WTC11 (cell line): ENCODE measurements around the gene DYNLT3. TPM values are rescaled to one million over a fixed set of nuclear protein-coding genes. Genes with fewer than 3 reads are reported as not detected.

Source experiments
- ATAC-seq: fragments of 200-7000 bp; cut with Tn5 transposase; 2 replicates; pipeline ENCODE4 v1.10.0; 2021; ENCODE audit warnings: mild to moderate bottlenecking, moderate library complexity
- CTCF ChIA-PET: fragments of 300-600 bp; sonication (Branson Sonifier 250); formaldehyde crosslinking; loops from one replicate; lab custom pipeline; 2021; ENCODE audit warnings: antibody characterized with exemption; lab: Charles Lee
- POLR2A ChIA-PET: fragments of 350-600 bp; sonication (Branson Sonifier 250); formaldehyde crosslinking; loops from one replicate; lab custom pipeline; 2021; ENCODE audit warnings: antibody characterized with exemption; lab: Charles Lee
- DNase-seq: peaks from one replicate; pipeline ENCODE4 v3.0.0; 2021; ENCODE audit warnings: low spot score
- H3K27ac Mint-ChIP-seq: 2 replicates; pipeline ENCODE4 v1.8.0; 2021; ENCODE audit warnings: mixed read lengths
- H3K27me3 Mint-ChIP-seq: 2 replicates; pipeline ENCODE4 v1.8.0; 2021; ENCODE audit warnings: low read depth, mild to moderate bottlenecking, moderate library complexity, mixed read lengths
- H3K36me3 Mint-ChIP-seq: 2 replicates; pipeline ENCODE4 v1.8.0; 2021; ENCODE audit warnings: mixed read lengths
- H3K4me1 Mint-ChIP-seq: 2 replicates; pipeline ENCODE4 v1.8.0; 2022; ENCODE audit warnings: mixed read lengths
- H3K4me3 Mint-ChIP-seq: 2 replicates; pipeline ENCODE4 v1.8.0; 2021; ENCODE audit warnings: mild to moderate bottlenecking, moderate library complexity, mixed read lengths
- H3K9me3 Mint-ChIP-seq: 2 replicates; pipeline ENCODE4 v1.8.0; 2021; ENCODE audit warnings: mixed read lengths
- CDX4 ChIP-seq: fragments of 250-450 bp; sonication (Bioruptor Pico); IDR thresholded peaks from 2 replicates; pipeline ENCODE4 v1.9.0; 2021; ENCODE audit warnings: moderate library complexity, mild to moderate bottlenecking, inconsistent platforms, borderline replicate concordance
- CTCF ChIP-seq: fragments of 200-600 bp; IDR thresholded peaks from 2 replicates; pipeline ENCODE4 v1.8.0; 2022; ENCODE audit warnings: antibody characterized with exemption
- ERG ChIP-seq: fragments of 250-450 bp; sonication (Bioruptor Pico); IDR thresholded peaks from 2 replicates; pipeline ENCODE4 v1.8.0; 2021; ENCODE audit warnings: mild to moderate bottlenecking
- GABPB1 ChIP-seq: sonication (generic); formaldehyde crosslinking; IDR thresholded peaks from 2 replicates; pipeline ENCODE4 v1.8.1; 2023; ENCODE audit warnings: mild to moderate bottlenecking, missing genetic modification reagents
- HMGXB4 ChIP-seq: sonication (generic); formaldehyde crosslinking; IDR thresholded peaks from 2 replicates; pipeline ENCODE4 v1.8.1; 2023; ENCODE audit warnings: mild to moderate bottlenecking, moderate library complexity, missing genetic modification reagents
- IRF1 ChIP-seq: sonication (generic); formaldehyde crosslinking; IDR thresholded peaks from 2 replicates; pipeline ENCODE4 v1.8.0; 2023; ENCODE audit warnings: missing genetic modification reagents
- KAT7 ChIP-seq: sonication (generic); formaldehyde crosslinking; IDR thresholded peaks from 2 replicates; pipeline ENCODE4 v1.8.1; 2023; ENCODE audit warnings: missing genetic modification reagents, mild to moderate bottlenecking, borderline replicate concordance
- MYBL2 ChIP-seq: sonication (generic); formaldehyde crosslinking; IDR thresholded peaks from 2 replicates; pipeline ENCODE4 v1.8.1; 2023; ENCODE audit warnings: mild to moderate bottlenecking, moderate library complexity, missing genetic modification reagents
- NR3C1 ChIP-seq: sonication (generic); formaldehyde crosslinking; conservative IDR thresholded peaks from 2 replicates; pipeline ENCODE4 v1.8.1; 2023; ENCODE audit warnings: low read depth, mild to moderate bottlenecking, missing genetic modification reagents
- ZBTB21 ChIP-seq: sonication (generic); formaldehyde crosslinking; IDR thresholded peaks from 2 replicates; pipeline ENCODE4 v1.8.1; 2023; ENCODE audit warnings: mild to moderate bottlenecking, missing genetic modification reagents, borderline replicate concordance
- total RNA-seq: library from RNA; stranded (reverse); gene quantifications from 3 replicates; pipeline ENCODE4 v1.2.3, GENCODE V29; 2021
- TF ChIP-seq, protein P1 (sequence below): sonication (generic); formaldehyde crosslinking; IDR thresholded peaks from 2 replicates; pipeline ENCODE4 v1.8.1; 2022; ENCODE audit warnings: low read depth, missing genetic modification reagents, borderline replicate concordance
- TF ChIP-seq, protein P2 (sequence below): sonication (generic); formaldehyde crosslinking; conservative IDR thresholded peaks from 2 replicates; pipeline ENCODE4 v1.8.1; 2022; ENCODE audit warnings: mild to moderate bottlenecking, missing genetic modification reagents

The DYNLT3 gene
- total RNA-seq, 1 experiment from 2014 or later: 5.1 TPM

DNA sequence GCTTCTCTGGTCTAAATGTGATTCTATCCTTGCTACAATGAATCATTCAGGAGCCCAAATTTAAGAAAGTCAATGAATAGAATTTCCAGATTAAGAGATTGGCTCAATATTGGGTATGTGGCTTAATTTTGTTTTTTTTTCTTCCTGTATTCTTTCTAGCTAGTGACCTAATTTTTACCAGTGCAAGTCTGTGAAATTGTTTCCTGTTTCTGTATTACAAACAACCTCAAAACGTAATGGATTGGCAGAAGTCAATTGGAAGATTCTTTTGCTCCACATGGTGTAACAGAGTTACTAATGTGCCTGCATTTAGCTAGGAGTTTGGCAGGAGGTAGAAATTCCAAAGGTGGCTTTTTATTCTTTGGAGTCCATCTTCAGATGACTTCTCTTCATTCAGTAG is 17.6 kb downstream of the DYNLT3 start:
- Mint-ChIP-seq H3K9me3 (no peaks in the 10 kb centered on the region), H3K36me3 (no peaks in the 10 kb centered on the region), H3K4me3 (no peak overlapping the region), H3K4me1 (peaks cover 4% of the 10 kb centered on the region; the same call in 1 of the 2 replicates), H3K27me3 (no peaks in the 10 kb centered on the region), H3K27ac (no peak overlapping the region)
- TF ChIP-seq CTCF (no peak), GABPB1 (CRISPR knock-in tag) (no peak), HMGXB4 (CRISPR knock-in tag) (no peak), ZBTB21 (CRISPR knock-in tag) (no peak), KAT7 (CRISPR knock-in tag) (no peak), CDX4 (CRISPR knock-in tag) (no peak), NR3C1 (CRISPR knock-in tag) (no peak), IRF1 (CRISPR knock-in tag) (no peak), ERG (CRISPR knock-in tag) (no peak)
- TF ChIP-seq, protein P1, sequence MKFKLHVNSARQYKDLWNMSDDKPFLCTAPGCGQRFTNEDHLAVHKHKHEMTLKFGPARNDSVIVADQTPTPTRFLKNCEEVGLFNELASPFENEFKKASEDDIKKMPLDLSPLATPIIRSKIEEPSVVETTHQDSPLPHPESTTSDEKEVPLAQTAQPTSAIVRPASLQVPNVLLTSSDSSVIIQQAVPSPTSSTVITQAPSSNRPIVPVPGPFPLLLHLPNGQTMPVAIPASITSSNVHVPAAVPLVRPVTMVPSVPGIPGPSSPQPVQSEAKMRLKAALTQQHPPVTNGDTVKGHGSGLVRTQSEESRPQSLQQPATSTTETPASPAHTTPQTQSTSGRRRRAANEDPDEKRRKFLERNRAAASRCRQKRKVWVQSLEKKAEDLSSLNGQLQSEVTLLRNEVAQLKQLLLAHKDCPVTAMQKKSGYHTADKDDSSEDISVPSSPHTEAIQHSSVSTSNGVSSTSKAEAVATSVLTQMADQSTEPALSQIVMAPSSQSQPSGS: no peak
- TF ChIP-seq, protein P2, sequence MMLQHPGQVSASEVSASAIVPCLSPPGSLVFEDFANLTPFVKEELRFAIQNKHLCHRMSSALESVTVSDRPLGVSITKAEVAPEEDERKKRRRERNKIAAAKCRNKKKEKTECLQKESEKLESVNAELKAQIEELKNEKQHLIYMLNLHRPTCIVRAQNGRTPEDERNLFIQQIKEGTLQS (CRISPR knock-in tag): no peak
- ATAC-seq: no peak
- CTCF ChIA-PET: no interaction called here
- no peak for DNase-seq
- POLR2A ChIA-PET: no interaction called here

GRCh38 chrX:37825215-37825842 is 22.0 kb downstream of the DYNLT3 start:
- ATAC-seq (peak; percentile 48), DNase-seq (peak; percentile 31)
- Mint-ChIP-seq H3K9me3 (no peaks in the 10 kb centered on the region), H3K4me3 (no peak overlapping the region), H3K4me1 (peaks cover 6% of the 10 kb centered on the region; the same call in 1 of the 2 replicates), H3K27ac (no peak overlapping the region), H3K27me3 (no peaks in the 10 kb centered on the region), H3K36me3 (no peaks in the 10 kb centered on the region)
- POLR2A ChIA-PET: no interaction called here
- TF ChIP-seq MYBL2 (no peak), CTCF (peak; percentile 66)
- CTCF ChIA-PET: interaction anchor here (0.7 to 3.9 kb wide), 3 partner anchors 80 to 98 kb away, joined by 3 to 23 read pairs (median 3); no protein-coding TSS in a partner anchor
